ENCODE measurements around the gene UBA5.

Gene UBA5

GRCh38 chr3:132716372-132716771, 56.2 kb downstream of the UBA5 start:
- DNase-seq (ENCODE audit: low read depth in 2 of 2): no peak

DNA sequence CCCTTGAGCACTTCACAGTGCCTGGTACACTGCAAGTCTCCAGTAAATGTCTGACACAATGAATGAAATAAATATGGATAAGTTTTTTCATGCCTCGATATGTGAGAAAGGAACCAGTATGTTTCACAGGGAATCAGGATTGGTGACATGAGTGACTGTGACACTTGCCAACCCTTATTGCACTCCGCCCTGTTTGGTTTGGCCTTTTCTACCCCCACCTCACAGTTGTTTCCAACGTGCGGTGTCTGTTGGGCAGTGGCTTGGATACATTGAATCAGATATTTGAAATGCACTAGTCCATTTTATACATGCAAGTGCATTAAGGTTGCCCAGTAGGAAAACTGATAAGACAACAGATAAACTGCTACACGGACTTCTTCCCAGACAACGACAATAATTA, 60.1 kb downstream of the UBA5 start:
- no peak for DNase-seq (ENCODE audit: low read depth in 2 of 2)

GRCh38 chr3:132721479-132722164, 61.5 kb downstream of the UBA5 start:
- DNase-seq (ENCODE audit: low read depth in 2 of 2): no peak

DNA sequence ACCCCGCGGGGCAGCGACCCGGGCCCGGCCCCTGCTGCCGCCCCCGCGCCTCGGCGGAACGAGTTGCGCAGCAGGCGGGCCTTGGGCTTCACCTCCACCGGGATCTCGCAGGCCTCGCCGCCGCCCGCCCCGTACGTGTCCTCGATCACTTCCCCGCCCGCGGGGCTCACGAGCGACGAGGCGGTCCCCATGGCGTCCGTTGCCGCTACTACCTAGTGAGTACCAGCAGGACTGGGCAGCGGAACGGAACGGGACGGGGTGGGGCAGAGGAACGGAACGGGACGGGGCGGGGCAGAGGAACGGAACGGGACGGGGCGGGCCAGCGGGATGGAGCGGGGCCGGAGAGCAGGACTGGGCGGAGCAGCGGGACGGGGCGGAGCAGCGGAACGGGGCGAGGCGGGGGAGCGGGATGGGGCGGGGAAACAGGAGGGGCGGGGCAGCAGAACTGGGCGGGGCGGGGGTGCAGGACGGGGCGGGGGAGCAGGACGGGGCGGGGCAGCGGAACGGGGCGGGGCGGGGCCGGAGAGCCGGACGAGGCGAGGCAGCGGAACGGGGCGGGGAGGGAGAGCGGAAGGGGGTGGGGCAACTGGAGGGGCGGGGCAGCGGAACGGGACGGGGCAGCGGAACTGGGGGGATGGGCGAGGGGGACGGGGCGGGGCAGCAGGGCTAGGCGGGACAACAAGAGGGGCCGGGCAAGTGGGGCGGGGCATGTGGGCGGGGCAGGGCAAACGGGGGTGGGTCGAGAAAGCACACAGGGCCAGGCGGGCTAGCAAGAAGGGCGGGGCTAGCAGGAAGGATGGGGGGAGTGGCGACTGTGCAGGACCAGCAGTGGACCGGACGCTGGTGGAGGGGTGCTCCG, 62.3 kb downstream of the UBA5 start, which contains the start of gene NPHP3:
Gene NPHP3, minus strand, starts transcription at position 245 of the 859 bp plus-strand sequence. Its CDS starts 54 bp downstream, at position 191.
- DNase-seq (ENCODE audit: low read depth in 2 of 2): peak; percentile 97 to 100

DNA sequence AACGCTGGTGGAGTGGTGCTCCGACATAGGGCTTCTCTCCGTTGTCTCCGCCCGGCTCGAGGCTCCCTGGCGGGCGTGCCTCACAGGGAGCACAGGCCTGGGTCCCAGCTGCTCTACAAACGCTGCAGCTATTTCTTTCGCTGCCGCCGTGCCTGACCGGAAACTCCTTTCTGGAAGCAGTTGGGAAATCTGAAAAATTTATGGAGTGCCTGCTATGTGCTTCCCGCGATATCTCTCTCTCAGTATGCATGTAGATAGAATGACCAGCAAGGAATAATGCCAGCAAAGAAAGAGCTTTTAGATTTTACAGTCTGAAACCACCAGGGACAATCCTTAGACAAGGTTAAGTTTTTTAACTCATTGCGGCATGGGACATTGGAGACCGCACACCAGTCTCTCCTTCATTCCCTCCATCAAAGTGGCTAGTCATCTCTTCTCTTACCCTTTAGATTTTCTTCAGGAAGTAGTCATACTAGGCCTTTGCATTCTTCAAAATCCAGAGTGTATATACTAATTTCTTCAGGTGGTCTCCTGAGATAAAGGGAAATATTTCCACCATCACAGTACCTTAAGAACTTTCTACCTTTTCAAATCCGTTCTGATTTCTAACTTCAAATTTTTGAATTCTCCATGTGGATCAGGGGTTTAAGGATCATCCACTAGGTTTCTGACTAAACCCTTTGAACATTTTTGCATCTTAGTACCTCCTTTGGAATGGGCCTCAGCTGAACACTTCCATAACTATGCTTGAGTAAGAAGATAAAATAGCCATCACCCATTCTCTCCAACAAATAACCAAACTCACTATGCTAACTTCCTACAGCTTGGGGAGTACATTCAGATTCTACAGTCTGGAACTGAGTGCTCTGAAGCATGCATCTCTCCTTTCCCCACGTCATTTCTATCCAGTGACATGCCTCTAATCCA, 63.2 kb downstream of the UBA5 start:
- no peak for DNase-seq (ENCODE audit: low read depth in 2 of 2)

GRCh38 chr3:132726341-132726823, 66.3 kb downstream of the UBA5 start:
- no peak for DNase-seq (ENCODE audit: low read depth in 2 of 2)
